Limb (tissue), 2 donors: Measurements from ENCODE around the gene ANKRD12.
A peak's percentile ranks its signal among the peaks of the same experiment; 100 is the strongest.

Source experiments
- DNase-seq, 2 donors: peaks; one replicate each; pipeline ENCODE4 v3.0.0-alpha.2; 2016; ENCODE audit errors: extremely low spot score in 2 of 2

Gene ANKRD12

DNA sequence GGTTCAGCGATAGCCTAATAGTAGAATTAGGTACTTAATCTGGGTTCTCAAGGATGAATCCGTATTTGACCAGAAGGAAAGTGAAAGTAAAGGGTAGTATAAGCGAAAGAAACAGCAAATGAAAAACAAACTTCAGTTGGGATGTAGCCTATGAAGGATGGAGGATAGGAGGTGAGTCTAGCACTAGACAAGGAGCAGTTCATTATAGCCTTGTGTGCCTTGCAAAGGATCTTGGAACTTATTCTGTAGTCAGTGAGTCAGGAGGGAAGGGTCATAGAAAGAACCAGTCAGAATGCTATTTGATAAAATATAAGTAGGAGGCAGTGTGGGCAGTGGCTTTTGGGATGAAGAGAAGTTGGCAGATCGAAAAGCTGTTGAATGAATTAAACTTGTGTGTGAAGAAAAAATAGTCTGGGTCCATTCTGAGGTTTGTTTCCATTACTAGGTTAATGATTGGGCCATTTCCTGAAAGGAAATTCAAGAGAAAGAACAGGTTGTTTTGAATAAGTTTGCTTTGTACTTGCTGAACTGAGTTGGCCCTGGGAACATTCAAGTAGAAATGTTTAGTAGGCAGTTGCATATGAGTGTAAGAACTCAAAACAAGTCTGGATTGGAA lies 48.5 kb downstream of the ANKRD12 start:
- DNase-seq: no peak

DNA sequence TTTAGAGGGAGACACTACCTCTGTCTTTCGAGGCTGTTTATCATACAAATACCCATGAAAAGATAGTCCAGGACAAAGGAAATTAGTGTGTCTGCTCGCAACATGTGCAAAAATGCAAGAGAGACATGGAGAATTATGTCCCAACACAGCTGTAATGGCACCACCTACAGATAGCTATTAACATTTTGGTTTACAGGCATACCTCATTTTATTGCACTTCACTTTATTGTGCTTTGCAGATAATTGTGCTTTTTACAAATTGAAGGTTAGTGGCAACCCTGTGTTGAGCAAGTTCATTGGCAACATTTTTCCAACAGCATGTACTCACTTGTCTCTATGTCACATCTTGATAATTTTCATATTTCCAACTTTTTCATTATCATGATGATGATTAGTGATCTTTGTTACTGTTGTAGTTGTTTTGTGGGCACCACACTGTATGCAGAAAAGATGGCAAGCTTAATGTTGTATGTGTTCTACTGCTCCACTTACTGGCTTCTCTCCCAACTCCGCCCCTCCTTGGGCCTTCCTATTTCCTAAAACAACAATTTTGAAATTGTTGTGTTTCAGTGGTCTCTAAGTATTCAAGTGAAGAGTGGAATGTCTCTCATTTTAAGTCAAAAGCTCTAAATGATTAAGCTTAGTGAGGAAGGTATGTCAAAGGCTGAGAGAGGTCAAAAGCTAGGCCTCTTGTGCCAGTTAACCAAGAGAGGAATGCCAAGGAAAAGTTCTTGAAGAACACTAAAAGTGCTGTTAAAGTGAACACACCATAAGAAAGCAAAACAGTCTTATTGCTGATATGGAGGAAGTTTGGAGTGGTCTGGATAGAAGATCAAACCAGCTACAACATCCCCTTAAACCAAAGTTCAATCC lies 52.0 kb downstream of the ANKRD12 start:
- no peak for DNase-seq

DNA sequence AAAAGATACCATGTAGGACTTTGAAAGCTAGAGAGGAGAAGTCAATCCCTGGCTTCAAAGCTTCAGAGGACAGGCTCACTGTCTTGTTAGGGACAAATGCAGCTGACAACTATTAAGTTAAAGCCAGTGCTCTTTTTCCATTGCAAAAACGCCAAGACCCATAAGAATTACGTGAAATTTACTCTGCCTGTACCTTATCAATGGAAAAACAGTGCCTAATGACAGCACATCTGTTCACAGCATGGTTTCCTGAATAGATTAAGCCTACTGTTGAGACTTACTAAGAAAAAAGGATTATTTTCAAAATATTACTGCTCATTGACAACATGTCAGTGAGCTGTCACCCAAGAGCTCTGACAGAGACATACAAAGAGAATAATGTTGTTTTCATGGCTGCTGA lies 52.9 kb downstream of the ANKRD12 start:
- DNase-seq: no peak

DNA sequence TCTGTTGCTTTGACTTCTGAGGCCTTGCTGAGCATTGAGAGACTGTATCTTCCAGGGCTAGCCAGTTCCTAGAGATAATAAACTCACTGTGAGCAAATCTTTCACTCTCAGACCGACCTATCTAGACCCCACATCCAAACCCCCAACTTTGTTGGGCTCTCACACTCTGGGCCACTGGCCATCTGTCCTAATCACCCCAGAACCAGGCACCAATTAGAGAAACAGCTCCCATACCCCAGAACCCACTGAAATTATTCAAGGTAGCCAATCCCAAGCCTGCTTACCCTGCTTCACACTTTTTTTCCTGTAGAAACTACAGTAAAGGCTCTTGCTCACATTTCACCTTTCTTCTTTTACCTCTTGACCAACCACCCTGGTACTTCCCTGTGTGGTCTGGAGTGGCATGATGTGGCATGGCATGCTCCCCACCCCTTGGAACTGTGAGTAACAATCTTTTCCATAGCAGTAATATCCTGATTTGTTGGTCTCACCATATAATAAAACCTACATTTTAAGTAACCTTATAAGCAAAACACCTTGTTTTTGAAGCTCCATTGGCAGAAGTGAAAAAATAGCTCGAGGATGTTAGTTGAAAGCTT lies 55.2 kb downstream of the ANKRD12 start:
- no peak for DNase-seq

DNA sequence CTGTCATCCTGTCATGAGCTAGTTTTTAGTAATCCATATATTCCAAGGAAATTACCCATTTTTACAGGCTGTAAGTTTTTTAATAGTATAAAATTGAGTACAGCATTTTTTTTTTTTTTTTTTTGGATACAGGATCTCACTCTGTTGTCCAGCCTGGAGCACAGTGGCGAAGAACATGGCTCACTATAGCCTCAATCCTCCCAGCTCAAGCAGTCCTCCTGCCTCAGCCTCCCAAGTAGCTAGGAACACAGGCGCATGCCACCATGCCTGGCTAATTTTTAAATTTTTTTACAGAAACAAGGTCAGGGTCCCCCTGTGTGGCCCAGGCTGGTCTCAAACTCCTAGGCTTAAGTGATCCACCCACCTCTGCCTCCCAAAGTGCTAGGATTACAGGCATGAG lies 56.5 kb downstream of the ANKRD12 start:
- no peak for DNase-seq

DNA sequence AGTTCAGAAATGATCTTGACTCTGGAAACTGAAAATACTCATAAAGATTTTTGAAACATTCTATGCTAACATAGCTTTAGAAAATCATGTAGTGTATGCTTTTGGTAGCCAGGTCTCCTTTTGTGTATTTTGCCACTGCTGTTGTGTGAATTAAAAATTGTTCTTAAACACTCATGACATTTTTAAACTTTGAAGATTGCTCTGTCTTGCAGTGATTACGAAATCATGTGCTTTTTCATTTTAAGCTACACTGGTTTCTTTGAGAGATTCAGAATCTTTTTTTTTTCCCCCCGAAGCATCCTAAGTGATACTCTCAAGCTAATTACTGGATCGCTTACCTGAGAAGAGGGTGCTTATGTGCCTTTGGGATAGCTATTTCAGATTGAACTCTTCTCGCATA lies 60.0 kb downstream of the ANKRD12 start:
- DNase-seq: no peak

DNA sequence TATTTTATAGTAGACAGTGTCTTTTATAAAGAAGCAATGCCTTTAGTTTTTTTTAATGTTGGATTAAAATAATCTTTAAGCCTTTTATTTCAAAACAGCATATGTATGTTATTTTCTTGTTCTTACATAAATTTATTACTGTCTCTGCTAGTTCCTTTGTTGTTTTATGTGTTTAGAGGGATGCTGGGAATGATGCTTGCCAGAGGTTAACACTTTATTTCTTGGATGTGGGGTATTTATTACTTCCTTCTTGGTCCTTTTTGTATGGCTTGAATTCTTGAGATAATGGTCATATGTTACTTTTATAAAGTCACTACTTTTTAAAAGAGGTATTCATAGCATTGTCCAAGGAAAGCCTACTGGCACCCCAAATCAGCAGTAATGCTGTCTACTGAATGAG lies 63.1 kb downstream of the ANKRD12 start:
- no peak for DNase-seq

DNA sequence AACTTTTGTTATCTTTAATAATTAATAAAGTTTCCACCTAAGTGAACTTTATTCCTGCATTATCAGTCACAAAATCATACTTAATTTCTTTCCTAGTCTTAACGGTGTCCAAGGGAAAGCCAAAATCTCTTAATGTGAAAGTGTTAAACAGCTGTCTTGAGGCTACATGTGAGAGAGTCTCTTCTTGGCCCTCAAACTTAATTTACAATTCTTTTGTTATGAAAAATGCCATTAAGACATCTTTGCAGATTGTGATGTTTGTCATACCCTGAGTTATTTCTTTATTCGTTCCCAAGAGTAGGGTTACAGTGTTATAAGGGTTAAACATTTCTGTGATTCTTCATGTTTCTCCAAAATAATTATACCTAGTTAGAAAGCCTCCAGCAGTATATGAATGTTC lies 64.6 kb downstream of the ANKRD12 start:
- DNase-seq: no peak

DNA sequence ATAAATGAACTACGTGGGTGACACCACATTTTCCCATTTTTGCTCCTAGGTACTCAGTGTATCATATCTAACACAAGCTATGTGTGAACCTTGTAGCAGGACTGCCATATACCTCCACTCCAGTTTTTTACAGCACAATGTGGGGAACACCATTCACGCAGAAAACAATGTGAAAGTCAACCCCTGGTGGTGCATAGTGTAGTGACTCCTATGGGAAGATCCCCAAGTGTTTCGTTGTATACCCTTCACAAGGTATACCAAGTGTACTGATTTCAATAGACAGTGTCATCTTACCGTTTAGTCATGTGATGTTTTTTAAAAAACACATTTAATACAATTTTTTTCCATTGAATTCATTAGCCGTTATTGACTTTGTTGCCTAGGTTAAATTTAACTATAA lies 68.1 kb downstream of the ANKRD12 start:
- DNase-seq: no peak

DNA sequence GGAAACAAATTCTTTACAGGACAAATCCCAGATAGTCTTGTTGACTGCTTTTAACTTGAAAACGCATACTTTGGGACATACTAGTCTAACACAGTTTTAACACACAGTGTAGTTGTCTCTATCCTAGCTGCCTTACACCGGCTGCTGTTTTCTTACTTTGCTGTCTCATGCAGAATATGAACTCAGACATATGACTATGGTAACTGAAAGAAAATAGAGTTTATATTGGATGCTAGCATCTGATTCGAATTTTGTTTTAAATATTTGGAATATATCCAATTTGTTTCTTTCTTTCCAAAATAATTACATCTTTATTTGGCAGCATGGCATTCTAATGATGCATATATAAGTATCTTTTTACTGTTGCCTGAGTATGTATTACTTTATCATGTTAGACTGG lies 69.8 kb downstream of the ANKRD12 start:
- DNase-seq: peak in 1 of 2 donors; percentile 17

DNA sequence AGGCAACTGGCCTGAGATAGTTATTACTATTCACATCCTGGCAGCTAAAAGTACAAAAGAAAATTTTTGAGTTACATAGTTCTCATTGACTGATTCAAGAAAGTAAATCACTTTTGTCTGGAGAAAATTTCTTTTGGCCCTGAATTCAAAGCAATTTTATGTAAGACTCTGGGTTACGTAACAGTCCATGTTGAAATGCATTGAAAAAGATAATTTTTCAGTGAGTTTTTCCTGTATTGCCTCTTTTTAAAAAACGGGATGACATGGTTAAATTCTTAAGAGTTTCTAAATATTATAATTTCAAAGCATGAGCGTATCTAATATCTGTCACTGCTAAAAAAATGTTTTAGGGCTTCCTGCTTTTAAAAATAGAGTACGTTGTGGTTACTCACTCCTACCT lies 72.7 kb downstream of the ANKRD12 start:
- DNase-seq: no peak

DNA sequence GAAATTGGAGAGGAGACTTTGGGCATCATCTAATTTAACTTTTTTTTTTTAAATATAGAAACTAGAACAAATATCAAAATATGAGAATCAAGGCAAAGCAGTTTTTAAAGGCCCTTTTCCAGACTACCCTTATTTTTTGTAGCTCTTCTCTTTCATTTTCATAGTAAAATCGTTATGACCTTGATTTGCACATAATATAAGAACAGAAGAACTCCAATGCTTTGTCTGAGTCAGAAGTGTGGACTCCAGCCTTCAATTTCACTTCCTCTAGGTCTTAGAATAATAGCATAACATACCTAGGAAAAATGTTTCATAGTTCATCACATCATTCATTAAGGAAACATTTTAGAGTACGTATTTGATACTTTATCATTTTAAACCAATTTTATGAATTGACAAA lies 74.4 kb downstream of the ANKRD12 start:
- no peak for DNase-seq

DNA sequence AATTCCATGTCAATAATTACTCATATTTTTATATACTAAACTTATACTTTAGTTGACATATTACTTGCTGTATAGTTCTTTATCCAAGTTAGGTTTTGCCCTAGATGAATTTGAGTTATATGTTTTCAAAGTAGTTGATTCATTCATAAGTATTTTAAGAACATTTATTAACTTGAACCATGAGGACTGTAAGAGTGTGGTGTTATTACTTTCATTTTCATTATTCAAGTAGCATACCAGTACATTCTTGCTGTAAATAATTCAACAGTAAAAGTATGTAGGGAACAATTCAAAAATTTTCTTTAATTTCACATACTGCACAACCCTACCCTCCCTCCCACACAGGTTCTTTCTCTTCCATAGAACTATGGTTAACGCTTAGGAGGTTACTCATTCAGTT lies 75.4 kb downstream of the ANKRD12 start:
- DNase-seq: no peak

DNA sequence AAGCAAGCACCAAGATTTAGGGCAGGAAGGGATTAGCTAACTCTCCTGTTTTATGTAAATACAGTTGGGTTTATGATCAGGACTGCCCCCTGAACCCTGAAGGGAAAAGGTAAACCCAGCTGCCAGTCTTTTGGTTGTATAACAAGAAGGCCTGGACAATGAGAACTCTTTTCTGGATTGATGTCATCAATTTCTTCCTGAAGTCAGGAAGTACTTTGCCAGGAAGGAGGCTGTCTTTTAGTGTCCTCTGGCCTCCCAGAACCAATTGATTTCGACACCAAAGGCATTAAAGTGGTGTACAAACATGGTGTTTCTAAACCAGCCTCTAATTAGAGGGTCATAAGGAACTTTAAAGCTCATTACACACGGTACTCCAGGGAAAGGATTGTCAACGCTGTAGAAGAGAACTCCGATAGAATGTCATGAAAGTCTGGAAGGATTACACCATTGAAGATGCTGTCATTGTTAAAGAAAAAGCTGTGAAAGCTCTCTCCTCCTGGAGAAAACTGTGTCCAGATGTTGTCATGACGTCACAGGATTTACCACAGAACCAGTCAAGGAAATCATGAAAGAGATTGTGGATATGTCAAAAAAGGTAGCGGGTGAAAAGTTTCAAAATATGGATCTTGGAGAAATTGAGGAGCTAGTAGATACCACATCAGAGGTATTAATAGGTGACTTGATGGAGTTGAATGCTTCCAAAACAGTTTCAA lies 78.8 kb downstream of the ANKRD12 start:
- DNase-seq: no peak

DNA sequence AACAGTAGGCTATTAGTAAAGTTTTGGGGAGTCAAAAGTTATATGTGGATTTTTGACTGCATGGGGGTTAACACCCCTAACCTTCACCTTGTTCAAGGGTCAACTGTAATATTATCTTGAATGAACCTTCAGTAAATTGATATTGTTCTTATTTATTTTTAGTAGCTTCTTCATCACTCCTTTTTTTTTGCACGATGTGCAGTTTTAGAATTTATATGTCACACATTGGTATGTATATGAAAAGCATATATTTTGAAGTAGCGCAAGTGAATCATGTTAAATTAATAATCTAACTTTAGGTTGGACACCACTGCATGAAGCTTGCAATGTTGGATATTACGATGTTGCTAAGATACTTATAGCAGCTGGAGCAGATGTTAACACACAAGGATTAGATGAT lies 79.9 kb downstream of the ANKRD12 start:
- DNase-seq: no peak

DNA sequence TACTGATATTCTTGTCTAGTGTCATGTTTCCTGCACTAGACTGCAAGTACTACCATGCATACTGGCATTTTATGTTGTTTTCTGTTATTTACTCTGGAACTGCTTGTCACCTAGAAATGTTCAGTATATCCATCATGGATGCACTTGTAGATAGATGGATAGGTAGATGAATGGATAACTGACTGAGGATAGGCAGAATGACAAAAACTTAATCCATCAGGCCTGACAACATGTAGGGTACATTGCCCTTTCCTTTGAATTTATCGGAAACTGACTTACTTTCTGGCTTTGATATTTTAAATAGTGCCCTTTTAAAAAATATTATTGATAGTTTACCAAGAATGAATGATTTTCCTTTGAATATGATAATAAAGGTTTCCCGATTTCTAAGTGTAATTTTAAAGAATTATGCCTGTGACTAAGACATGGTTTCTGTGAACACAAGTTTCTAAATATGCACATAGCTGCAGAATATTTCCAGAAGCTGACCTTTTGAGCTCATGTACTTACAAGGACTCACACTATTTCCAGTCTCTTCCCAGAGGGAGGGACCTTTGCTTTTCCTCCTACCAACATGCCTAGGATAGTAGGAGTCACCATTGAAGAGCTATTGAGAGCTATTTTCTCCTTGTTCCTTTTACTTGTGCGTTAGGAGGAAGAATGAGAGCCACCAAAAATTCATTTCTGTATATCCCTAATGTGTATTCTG lies 81.3 kb downstream of the ANKRD12 start:
- DNase-seq: no peak

DNA sequence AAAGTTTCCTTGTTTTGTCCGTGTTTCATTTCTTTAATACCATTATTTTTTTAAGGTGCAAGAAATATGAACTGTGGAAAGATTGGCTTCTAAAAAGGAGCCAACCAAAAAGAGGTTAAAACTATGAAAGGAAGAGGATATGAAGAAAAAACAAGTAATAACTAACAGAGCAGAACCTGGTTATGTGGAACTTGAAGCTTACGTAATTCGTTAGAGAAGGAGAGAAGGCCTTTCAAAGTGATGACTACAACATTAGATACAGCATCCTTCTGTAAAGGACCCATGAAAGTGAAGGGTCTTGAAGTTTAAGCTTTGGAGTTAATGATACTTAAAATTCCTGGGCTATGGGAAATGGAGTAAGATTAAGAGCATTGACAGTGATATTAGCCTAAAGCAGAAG lies 84.5 kb downstream of the ANKRD12 start:
- no peak for DNase-seq

DNA sequence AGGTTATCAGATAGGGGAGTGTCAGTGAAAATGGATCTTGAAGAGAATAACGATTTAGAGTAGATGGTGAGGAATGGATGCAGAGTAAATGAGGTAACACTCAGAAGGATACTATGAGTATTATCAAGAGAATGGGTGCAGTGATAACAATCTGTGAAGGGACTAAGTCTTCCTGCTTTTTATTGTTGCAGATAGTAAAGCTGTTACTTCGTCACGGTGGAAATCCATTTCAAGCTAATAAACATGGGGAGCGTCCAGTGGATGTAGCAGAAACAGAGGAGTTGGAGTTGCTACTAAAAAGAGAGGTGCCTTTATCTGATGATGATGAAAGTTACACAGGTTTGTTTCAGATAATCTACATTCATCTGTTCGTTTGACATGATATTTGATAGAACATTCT lies 85.1 kb downstream of the ANKRD12 start:
- no peak for DNase-seq

DNA sequence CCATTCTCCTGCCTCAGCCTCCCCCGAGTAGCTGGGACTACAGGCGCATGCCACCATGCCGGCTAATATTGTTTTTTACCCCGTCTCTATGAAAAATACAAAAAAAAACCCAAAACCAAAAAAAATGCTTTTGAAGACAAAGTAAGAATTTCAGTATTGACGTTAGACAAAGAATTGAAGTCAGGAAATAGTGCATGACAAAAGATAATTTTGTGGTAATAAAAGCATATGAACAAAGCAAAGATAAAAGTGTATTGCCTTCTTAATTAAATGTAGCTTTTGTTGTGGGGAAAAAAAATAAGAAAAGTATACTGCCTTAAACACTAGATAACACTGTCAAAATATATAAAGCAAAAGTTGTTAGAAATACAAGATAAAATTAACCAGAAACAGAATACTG lies 86.8 kb downstream of the ANKRD12 start:
- DNase-seq: no peak

DNA sequence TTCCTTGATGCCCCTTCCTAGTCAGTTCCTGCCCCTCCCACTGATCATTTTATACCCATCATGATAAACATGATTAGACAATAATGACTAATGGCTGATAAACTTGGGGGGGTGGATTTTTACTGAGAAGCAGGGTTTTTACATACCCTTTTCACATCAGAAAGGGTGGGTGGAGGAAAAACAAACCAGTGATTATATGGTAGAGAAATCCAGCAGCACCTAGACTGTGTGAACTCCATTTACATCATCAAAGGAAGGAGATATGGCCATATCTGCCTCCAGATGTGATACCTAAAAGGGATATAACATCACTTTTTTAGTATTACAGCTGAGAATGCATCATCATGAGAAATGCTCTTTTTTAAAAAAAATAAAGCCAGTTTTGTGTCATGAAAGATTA lies 89.9 kb downstream of the ANKRD12 start:
- DNase-seq: no peak

DNA sequence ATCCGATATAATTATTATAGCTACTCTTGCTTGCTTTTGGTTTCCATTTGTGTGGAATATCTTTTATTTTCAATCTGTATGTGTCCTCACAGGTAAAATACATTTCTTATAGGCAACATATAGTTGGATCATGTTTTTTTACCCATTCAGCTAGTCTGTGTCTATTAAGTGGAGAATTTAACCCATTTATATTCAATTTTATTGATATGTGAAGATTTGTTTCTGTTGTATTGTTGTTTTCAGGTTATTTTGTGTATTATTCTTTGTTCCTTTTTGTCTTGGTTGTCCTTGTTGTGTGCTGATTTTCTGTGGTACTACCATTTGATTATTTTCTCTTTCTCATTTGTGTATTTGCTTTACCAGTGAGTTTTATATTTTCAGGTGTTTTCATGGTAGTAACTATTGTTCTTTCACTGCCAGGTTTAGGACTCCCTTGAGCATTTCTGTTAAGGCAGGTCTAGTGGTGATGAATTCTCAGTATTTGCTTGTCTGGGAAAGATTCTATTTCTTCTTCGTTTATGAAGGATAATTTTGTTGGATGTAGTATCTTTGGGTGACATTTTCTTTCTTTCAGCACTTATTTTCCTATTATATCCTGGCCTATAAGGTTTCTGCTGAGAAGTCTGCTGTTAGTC lies 95.4 kb downstream of the ANKRD12 start:
- DNase-seq: no peak
